Esophagus muscularis mucosa (tissue), 3 donors: Measurements from ENCODE around the gene GNL2.

Experiments
- CTCF ChIP-seq, 3 experiments: fragments of 200-600 bp in 2 of 3; fragments of 450-650 bp in 1 of 3; sonication (generic) in 2 of 3; IDR thresholded peaks; one replicate each; pipeline ENCODE4 v1.5.1; 2017 to 2019; ENCODE audit warnings: antibody characterized with exemption in 3 of 3, mild to moderate bottlenecking in 2 of 3, moderate library complexity in 1 of 3
- POLR2A ChIP-seq: fragments of 450-650 bp; IDR thresholded peaks from one replicate; pipeline ENCODE4 v1.6.1; 2017; ENCODE audit warnings: antibody characterized with exemption, moderate library complexity, mild to moderate bottlenecking, low read depth
- POLR2AphosphoS5 ChIP-seq, 2 donors: sonication (generic); formaldehyde crosslinking; IDR thresholded peaks; one replicate each; pipeline ENCODE4 v1.6.1; 2017; ENCODE audit warnings: antibody characterized with exemption in 2 of 2

DNA sequence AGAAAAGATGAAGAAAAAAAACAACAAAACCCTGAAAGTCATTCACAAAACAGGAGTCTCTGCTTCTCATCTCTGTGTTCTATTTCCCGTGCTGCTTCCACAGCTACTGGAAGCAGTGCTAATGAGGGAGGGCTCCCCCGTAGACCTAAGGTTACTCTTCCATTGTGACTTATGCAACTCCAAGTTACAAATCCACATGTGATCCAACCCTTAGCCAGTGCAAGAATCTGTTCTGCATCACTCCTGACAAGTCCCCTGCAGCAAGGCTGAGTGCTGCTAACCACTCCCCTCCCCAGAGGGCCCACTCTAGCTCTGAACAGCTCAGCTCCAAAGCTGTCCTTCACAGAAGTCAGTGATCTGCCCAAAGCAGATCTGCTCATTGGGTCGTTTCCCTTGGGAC is 28.7 kb downstream of the GNL2 start:
- TF ChIP-seq POLR2AphosphoS5 (IDR thresholded peaks at IDR 0.05) (no peak), POLR2A (no peak), CTCF (IDR thresholded peaks at IDR 0.05) (no peak)
